SKM-1 (cell line): ENCODE data around the gene CTDP1.
"Not testable (repeated sequence)": the region's sequence is repeated elsewhere in the genome, so short reads cannot be mapped to it uniquely, and the experiment has no call there.

Experiments used
- DNase-seq: peaks from one replicate; lab custom pipeline; 2025; ENCODE audit not compliant: unreplicated experiment; lab: John Stamatoyannopoulos, UW

The CTDP1 gene

DNA sequence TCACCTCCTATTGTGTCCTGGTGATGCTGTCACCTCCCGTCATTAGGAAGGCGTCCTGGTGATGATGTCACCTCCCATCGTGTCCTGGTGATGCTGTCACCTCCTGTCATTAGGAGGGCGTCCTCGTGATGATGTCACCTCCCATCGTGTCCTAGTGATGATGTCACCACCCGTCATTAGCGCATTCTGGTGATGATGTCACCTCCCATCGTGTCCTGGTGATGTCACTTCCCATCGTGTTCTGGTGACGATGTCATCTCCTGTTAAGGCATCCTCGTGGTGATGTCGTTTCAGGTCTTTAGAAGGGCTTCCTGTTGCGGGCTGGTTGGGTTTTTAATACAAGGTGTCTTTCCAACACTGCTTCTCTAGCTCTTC lies 40.7 kb downstream of the CTDP1 start:
- no peak for DNase-seq

DNA sequence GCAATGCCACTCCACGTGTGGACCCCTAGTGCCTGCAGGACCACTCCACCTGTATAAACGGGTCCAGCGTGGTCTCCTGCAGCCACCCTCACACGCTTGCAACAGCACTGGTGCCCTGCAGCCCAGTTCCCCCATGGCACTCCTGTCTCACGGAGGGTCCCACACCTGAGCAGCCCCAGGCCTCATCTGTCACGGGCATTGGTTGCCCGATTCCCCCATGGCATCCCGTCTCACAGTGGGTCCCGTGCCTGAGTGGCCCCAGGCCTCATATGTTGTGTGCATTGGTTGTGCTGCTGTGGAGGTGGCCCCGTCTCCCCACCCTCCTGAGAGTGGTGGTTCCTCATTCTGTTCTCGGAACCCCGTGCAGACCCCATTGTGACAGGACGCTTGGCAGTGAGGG lies 43.4 kb downstream of the CTDP1 start:
- no peak for DNase-seq

DNA sequence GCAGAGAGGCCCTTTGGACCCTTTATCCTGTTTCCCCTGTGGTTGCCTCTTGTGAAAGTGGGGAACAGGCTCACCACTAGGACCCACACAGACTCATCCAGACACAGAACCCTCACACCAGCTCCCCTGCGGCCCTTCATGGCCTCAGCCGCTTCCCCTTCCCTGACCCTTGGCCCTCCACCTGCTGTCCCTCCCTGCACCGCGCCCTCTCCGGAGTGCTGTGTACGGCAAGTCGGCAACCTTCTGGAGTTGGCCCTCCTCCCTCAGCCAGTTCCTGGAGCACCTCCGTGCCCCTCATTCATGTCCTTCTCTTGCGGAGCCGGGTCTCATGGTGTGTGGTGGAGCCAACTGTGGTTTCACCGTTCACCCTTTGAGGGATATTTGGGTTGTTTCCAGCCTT lies 44.0 kb downstream of the CTDP1 start:
- DNase-seq, result no peak

GRCh38 chr18:79724299-79725080 lies 44.9 kb downstream of the CTDP1 start:
- DNase-seq, result no peak

GRCh38 chr18:79725486-79725885 lies 45.9 kb downstream of the CTDP1 start:
- DNase-seq, result no peak

DNA sequence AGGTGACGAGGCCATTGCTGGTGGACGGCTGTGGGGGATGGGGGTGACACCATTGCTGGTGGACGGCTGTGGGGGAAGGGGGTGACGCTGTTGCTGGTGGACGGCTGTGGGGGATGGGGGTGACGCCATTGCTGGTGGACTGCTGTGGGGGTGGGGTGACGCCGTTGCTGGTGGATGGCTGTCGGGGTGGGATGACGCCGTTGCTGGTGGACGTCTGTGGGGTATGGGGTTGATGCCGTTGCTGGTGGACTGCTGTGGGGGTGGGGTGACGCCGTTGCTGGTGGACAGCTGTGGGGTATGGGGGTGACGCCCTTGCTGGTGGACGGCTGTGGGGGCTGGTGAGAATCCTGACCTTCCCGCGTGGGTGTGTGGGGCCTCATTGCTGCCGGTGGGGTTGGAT lies 47.1 kb downstream of the CTDP1 start:
- DNase-seq, result no peak

DNA sequence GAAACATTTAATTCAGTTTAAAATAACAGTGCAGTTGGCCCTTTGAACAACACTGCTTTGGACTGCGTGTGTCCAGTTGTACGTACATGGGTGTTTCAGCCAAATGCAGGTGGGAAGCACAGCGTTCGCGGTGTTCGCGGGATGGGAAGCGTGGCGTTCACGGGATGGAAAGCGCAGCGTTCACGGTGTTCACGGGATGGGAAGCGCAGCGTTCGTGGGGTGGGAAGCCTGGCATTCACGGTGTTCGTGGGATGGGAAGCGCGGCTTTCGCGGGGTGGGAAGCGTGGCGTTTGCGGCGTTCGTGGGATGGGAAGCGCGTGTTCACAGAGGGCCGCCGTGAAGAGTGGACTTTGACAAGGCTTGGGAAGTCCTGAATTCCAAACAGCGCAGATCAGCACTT lies 47.6 kb downstream of the CTDP1 start:
- no peak for DNase-seq

GRCh38 chr18:79728931-79729586 lies 49.5 kb downstream of the CTDP1 start:
- DNase-seq, result no peak

DNA sequence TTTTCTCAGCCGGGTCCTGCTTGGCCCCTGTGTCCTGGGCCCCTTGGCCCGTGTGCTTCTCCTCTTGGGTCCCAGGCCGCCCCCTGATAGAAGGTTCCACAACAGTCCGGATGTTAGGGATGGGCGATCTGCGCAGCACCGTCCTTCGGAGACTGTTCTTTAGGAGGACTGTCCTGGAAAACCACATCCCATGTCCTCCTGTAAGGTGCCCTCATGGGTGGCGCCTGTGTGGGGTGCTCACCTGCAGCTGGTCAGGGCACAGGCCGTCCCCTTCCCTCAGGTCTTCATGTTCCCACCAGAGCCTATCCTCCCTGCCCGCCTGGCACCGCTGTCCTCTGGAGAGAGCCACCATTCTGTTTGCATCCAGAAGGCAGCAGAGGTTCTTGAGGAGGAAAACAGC lies 50.0 kb downstream of the CTDP1 start:
- DNase-seq, result no peak

DNA sequence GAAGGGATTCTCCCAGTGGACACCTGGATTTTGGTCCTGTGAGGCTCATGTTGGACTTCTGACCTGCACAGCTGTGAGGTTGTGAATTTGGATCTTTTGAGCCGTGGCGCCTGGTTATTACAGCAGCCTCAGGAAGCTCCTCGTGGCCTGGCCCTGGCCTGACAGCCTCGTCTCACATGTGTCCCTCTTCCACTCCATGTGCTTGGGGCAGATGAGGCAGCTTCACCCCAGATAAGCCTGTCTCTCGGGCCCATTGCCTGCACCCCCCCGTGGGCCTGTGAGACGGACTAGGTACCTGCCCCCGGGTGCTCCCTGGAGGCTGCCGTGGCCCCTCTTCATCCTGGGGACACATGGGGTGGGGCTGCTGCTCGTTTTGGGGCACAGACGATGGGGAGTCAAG lies 51.2 kb downstream of the CTDP1 start:
- DNase-seq, result no peak

GRCh38 chr18:79731881-79732720 lies 52.5 kb downstream of the CTDP1 start:
- DNase-seq, result not testable (repeated sequence)

DNA sequence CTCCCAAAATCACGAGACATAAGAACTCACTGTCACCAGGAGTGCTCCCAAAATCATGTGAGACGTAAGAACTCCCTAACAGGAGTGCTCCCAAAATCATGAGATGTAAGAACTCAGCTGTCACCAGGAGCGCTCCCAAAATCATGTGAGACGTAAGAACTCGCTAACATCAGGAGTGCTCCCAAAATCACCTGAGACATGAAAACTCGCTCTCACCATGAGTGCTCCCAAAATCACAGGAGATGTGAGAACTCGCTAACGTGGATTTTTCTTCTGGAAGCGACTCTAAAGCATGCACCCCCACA lies 53.1 kb downstream of the CTDP1 start:
- no peak for DNase-seq

- DNase-seq, result no peak
Observed at GRCh38 chr18:79733135-79733701, 53.6 kb downstream of the CTDP1 start.

DNA sequence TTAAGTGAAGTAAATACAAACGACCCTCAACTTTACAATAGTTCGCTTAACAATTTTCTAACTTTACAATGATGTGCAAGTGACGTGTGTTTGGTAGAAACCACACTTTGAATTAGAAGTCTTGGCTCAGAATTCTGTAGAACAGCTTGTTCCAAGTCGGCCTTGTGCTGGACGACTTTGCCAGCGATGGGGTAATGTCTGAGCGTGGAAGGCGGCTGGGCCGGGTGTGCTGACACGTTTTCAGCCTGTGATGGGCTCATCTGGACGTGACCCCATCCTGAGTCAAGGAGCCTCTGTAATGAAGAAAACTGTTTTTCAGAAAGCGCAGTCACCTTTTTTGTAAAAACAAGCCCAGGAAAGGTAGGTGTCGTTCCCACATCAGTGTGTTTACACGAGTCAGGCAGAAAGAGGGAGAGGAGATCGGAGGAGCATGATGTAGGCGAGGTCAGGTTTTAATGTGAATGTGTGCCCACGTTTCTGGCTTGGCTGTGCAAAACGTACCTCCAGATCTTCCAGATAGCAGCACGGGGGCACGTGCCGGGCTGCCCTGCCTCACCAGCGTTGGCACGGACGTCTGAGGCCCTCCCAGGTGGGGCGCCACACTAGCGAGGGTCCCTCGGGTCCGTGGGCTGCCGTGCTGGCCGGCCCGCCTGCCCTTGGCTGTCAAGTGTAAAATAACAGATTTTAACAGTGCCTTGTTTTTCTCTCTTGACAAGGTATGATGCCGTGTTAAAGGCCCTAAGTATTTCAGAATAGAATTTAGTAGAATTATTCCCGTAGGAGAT lies 54.6 kb downstream of the CTDP1 start:
- no peak for DNase-seq

- DNase-seq, result no peak
Observed at GRCh38 chr18:79735071-79735980, 55.7 kb downstream of the CTDP1 start.

DNA sequence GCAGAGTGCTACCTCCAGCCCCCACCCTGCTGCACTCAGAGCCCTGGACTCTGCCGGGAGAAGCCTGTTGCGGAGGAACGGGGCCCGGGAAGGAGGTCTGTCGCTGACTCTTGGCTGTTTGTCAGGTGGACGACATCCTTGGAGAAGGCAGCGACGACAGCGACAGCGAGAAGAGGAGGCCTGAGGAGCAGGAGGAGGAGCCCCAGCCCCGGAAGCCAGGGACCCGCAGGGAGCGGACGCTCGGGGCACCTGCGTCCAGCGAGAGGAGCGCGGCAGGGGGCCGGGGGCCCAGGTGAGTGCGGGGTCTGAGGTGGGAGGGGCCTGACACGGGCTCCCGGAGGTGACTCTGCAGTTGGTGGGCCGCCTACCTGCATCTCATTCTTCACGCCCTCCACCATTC lies 56.6 kb downstream of the CTDP1 start:
- DNase-seq, result no peak

GRCh38 chr18:79736846-79737245 lies 57.2 kb downstream of the CTDP1 start:
- DNase-seq, result no peak

DNA sequence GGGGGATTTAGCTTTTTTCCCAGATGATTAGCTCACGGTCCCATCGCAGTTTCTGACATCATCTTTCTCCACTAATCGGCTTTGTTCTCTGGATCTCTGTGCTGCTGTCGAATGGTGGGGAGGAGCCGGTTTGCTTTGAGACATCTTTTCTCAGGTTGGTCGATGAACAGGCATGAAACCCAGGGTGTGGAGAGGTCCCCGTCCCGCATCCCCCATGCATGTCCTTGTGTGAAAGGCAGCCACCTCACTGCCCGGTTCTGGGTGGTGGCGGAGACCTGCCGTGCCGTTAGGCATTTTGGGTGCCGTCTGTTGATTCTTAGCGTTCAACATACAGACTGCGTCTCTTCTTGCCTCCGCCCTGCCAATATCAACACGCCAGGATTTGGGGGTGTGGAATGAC lies 57.8 kb downstream of the CTDP1 start:
- no peak for DNase-seq

GRCh38 chr18:79738041-79738461 lies 58.4 kb downstream of the CTDP1 start:
- DNase-seq, result no peak
